Immature natural killer cell (primary cell): ENCODE results near the gene RASGRF2. TPM values are rescaled to one million over a fixed set of nuclear protein-coding genes. Genes with fewer than 3 reads are reported as not detected.
A peak's percentile ranks its signal among the peaks of the same experiment; 100 is the strongest.

ENCODE experiments used
- DNase-seq, 3 donors: peaks; one replicate each; pipeline ENCODE4 v3.0.0; 2022; ENCODE audit warnings: mixed read lengths in 1 of 3
- H3K27ac Mint-ChIP-seq, 6 donors: one replicate each; pipeline ENCODE4 v1.8.0; 2020; ENCODE audit warnings: mixed read lengths in 6 of 6, mild to moderate bottlenecking in 5 of 6, inconsistent platforms in 4 of 6, moderate library complexity in 3 of 6
- H3K27me3 Mint-ChIP-seq, 3 donors: one replicate each; pipeline ENCODE4 v1.8.0; 2020 to 2021; ENCODE audit warnings: low read depth in 3 of 3, mild to moderate bottlenecking in 3 of 3, mixed read lengths in 3 of 3, moderate library complexity in 3 of 3, inconsistent platforms in 1 of 3
- H3K36me3 Mint-ChIP-seq, 3 donors: one replicate each; pipeline ENCODE4 v1.8.0; 2020; ENCODE audit warnings: mixed read lengths in 3 of 3, inconsistent platforms in 2 of 3, mild to moderate bottlenecking in 2 of 3
- H3K4me1 Mint-ChIP-seq, 2 donors: one replicate each; pipeline ENCODE4 v1.8.0; 2020; ENCODE audit warnings: inconsistent platforms in 2 of 2, mild to moderate bottlenecking in 2 of 2, mixed read lengths in 2 of 2, moderate library complexity in 1 of 2
- H3K4me3 Mint-ChIP-seq, 5 donors: one replicate each; pipeline ENCODE4 v1.8.0; 2020; ENCODE audit warnings: mild to moderate bottlenecking in 5 of 5, mixed read lengths in 5 of 5, inconsistent platforms in 3 of 5, moderate library complexity in 3 of 5
- H3K9me3 Mint-ChIP-seq, 6 donors: one replicate each; pipeline ENCODE4 v1.8.0; 2020; ENCODE audit warnings: mild to moderate bottlenecking in 6 of 6, mixed read lengths in 6 of 6, inconsistent platforms in 4 of 6, moderate library complexity in 3 of 6
- polyA plus RNA-seq, 3 donors: library from polyadenylated mRNA; unstranded; fragments of 300-500 nt; fragmentation: Illumina TruSeq; gene quantifications; one replicate each; pipeline ENCODE4 v1.2.3, GENCODE V29; 2021

Gene RASGRF2
- polyA plus RNA-seq, 3 donors from 2014 or later, result 0.17 to 3.8 (median 1.5) TPM

DNA sequence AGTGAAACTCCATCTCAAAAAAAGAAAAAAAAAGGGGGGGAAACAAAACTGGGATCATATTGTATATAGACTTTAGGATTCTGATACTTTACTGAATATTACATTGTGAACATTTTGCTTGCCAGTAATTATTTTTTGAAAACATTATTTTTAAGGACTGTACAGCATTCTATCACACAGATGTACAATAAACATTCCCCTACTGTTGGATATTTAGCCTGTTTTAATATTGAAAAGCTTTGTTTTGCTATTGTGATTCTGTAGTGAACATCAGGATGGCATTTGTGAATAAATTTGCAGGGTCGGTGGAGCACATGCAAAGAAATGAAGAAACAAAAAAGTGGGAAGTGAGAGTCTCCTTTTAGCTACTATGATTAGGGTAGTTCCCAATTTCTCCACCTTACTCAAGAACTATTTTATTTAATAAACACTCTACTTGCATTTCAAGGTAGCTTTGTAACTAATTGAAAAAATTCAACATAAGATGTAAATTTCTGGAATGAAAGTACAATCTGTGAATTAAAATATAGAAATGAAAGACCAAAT is 18.7 kb downstream of the RASGRF2 start:
- no peak overlapping the region for H3K4me3 Mint-ChIP-seq

GRCh38 chr5:80982093-80982492 is 21.9 kb downstream of the RASGRF2 start:
- Mint-ChIP-seq H3K27me3 (peaks cover 0 to under 1% (median 0%) of the 10 kb centered on the region in 3 donors), H3K27ac (no peak overlapping the region), H3K9me3 (no peaks in the 10 kb centered on the region), H3K4me1 (peaks cover 7 to 16% of the 10 kb centered on the region in 2 donors), H3K4me3 (no peak overlapping the region), H3K36me3 (no peaks in the 10 kb centered on the region)
- DNase-seq, result no peak

More for the DNA sequence above, 18.7 kb downstream of the RASGRF2 start:
- H3K36me3 Mint-ChIP-seq, result no peaks in the 10 kb centered on the region
- DNase-seq, result no peak
- H3K9me3 Mint-ChIP-seq, result no peaks in the 10 kb centered on the region
- no peaks in the 10 kb centered on the region for H3K4me1 Mint-ChIP-seq
- H3K27me3 Mint-ChIP-seq, result peaks cover 0 to 3% (median 2%) of the 10 kb centered on the region in 3 donors
- peak overlapping the region in 1 of 6 donors; percentile 51 for H3K27ac Mint-ChIP-seq

- Mint-ChIP-seq H3K36me3 (no peaks in the 10 kb centered on the region), H3K4me3 (peak overlapping the region in 1 of 5 donors; percentile 12), H3K27me3 (no peaks in the 10 kb centered on the region), H3K4me1 (peaks cover 11 to 16% of the 10 kb centered on the region in 2 donors), H3K9me3 (no peaks in the 10 kb centered on the region), H3K27ac (peak overlapping the region in 2 of 6 donors; percentile 2 to 42)
- DNase-seq, result no peak
Measured at GRCh38 chr5:80985600-80986228, 25.6 kb downstream of the RASGRF2 start.

- H3K4me1 Mint-ChIP-seq, result peaks cover 11 to 16% of the 10 kb centered on the region in 2 donors
- H3K36me3 Mint-ChIP-seq, result no peaks in the 10 kb centered on the region
- no peak for DNase-seq
- H3K27ac Mint-ChIP-seq, result no peak overlapping the region
- H3K27me3 Mint-ChIP-seq, result no peaks in the 10 kb centered on the region
- no peaks in the 10 kb centered on the region for H3K9me3 Mint-ChIP-seq
- H3K4me3 Mint-ChIP-seq, result no peak overlapping the region
Measured at GRCh38 chr5:80986382-80986781, 26.2 kb downstream of the RASGRF2 start.

DNA sequence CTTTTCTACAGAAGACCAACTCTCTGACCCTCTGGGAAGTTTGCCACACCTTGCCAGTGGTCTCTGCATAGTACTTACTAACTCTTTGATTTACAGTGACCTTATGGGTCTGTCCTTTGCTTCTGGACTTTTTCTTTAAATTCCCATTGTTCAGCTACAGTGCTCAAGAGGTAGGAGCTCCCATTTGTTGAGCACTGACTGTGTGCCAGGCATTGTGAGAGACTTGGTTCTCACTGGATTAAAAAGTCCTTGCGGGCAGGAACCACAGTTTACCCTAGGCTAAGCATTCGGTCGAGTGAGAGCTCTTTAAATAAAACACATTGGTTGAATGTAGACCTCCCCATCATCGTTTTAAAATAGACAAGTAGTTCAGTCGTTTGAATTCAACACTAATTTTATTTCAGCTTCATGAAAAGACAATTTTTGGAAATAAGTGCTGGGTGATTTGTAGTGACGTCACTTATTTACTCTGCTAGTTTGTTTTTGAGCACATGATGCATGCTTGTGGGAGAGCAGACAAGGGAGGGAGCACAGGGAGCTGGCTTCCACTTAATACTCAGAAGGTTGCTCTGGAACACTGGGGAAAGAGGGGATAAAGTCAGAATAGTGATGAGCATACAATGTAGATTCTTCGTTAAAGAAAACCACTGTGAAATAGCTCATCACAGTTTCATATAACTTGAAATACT is 27.1 kb downstream of the RASGRF2 start:
- H3K9me3 Mint-ChIP-seq, result no peaks in the 10 kb centered on the region
- DNase-seq, result no peak
- H3K4me3 Mint-ChIP-seq, result no peak overlapping the region
- no peaks in the 10 kb centered on the region for H3K36me3 Mint-ChIP-seq
- H3K27ac Mint-ChIP-seq, result no peak overlapping the region
- H3K27me3 Mint-ChIP-seq, result no peaks in the 10 kb centered on the region
- H3K4me1 Mint-ChIP-seq, result peaks cover 11 to 16% of the 10 kb centered on the region in 2 donors

DNA sequence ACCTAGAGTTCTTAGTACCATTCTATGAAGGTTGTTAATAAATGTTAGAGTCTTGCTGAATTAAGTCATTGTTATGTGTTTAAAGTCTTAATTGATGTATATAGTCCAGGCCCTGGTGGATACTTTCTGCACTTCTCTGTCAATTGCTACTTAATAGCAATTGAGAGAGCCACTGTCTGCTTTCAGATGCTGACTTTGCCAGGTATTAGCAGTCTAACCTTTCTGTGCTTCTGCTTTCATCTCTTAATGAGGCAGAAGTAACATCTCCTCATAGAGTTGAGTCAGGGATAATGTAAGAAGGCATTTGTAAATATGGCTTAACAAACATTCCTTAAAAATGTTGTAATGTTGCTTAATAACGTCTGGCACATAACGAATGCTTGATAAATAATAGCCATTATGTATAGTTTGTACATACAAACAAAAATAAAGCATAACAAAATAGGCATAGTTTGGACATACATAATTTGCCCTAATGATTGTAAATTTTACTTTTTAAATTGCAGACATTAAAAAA is 28.3 kb downstream of the RASGRF2 start:
- H3K9me3 Mint-ChIP-seq, result no peaks in the 10 kb centered on the region
- H3K36me3 Mint-ChIP-seq, result no peaks in the 10 kb centered on the region
- peaks cover 11 to 16% of the 10 kb centered on the region in 2 donors for H3K4me1 Mint-ChIP-seq
- H3K27ac Mint-ChIP-seq, result no peak overlapping the region
- DNase-seq, result no peak
- H3K27me3 Mint-ChIP-seq, result no peaks in the 10 kb centered on the region
- H3K4me3 Mint-ChIP-seq, result no peak overlapping the region

- H3K4me3 Mint-ChIP-seq, result no peak overlapping the region
- no peak overlapping the region for H3K27ac Mint-ChIP-seq
- no peaks in the 10 kb centered on the region for H3K9me3 Mint-ChIP-seq
- no peaks in the 10 kb centered on the region for H3K36me3 Mint-ChIP-seq
- H3K27me3 Mint-ChIP-seq, result no peaks in the 10 kb centered on the region
- H3K4me1 Mint-ChIP-seq, result peaks cover 11 to 16% of the 10 kb centered on the region in 2 donors
- no peak for DNase-seq
Measured at GRCh38 chr5:80989883-80990282, 29.7 kb downstream of the RASGRF2 start.

- DNase-seq, result no peak
- Mint-ChIP-seq H3K4me1 (peaks cover 10 to 11% of the 10 kb centered on the region in 2 donors), H3K4me3 (no peak overlapping the region), H3K9me3 (no peaks in the 10 kb centered on the region), H3K27me3 (no peaks in the 10 kb centered on the region), H3K27ac (no peak overlapping the region), H3K36me3 (no peaks in the 10 kb centered on the region)
Measured at GRCh38 chr5:80990527-80990926, 30.4 kb downstream of the RASGRF2 start.

GRCh38 chr5:80990971-80991370 is 30.8 kb downstream of the RASGRF2 start:
- Mint-ChIP-seq H3K4me1 (peaks cover 7% of the 10 kb centered on the region in 2 donors), H3K36me3 (no peaks in the 10 kb centered on the region), H3K27ac (no peak overlapping the region), H3K27me3 (peaks cover 0 to 2% (median 0%) of the 10 kb centered on the region in 3 donors), H3K4me3 (no peak overlapping the region), H3K9me3 (no peaks in the 10 kb centered on the region)
- DNase-seq, result no peak

DNA sequence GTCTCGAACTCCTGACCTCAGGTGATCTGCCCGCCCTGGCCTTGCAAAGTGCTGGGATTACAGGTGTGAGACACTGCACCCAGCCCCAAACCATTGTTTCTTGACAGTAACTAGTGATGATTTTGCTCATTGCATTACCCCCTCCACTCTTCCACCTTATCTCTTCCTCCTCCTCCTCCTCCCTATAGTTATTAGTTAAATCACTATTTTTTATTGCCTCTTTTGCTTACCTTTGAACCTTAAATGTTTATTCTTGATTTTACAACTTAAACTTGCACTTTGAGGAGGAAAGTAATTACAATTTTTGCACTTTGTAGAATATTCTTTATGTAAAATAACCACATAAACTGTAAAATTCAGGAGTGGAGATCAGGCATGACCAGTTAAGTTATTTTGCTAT is 35.7 kb downstream of the RASGRF2 start:
- Mint-ChIP-seq H3K36me3 (no peaks in the 10 kb centered on the region), H3K27ac (no peak overlapping the region), H3K27me3 (peaks cover 0 to 13% (median 3%) of the 10 kb centered on the region in 3 donors), H3K9me3 (no peaks in the 10 kb centered on the region), H3K4me1 (no peaks in the 10 kb centered on the region), H3K4me3 (no peak overlapping the region)
- DNase-seq, result no peak

DNA sequence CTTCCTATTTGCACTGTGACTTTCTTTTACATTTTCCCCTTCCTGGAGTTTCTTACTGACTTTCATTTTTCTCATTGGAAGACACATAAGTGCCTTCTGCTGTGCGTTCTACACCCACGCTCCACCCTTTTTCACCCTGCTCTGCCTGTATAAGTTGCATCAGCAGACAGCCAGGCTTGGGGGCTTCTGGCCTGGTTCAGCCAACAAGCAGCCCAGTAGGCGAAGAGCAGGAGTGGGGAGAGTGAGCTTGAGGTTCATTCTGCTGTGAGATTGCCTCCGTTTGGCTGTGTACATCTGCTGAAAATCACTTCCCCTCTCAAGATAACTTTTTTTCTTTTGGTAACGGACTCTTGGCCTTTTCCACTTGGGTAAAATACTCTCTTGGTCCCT is 38.4 kb downstream of the RASGRF2 start:
- Mint-ChIP-seq H3K27me3 (peaks cover 0 to 13% (median 3%) of the 10 kb centered on the region in 3 donors), H3K9me3 (no peaks in the 10 kb centered on the region), H3K4me3 (no peak overlapping the region), H3K36me3 (no peaks in the 10 kb centered on the region), H3K4me1 (peaks cover 7 to 19% of the 10 kb centered on the region in 2 donors), H3K27ac (no peak overlapping the region)
- DNase-seq, result no peak

DNA sequence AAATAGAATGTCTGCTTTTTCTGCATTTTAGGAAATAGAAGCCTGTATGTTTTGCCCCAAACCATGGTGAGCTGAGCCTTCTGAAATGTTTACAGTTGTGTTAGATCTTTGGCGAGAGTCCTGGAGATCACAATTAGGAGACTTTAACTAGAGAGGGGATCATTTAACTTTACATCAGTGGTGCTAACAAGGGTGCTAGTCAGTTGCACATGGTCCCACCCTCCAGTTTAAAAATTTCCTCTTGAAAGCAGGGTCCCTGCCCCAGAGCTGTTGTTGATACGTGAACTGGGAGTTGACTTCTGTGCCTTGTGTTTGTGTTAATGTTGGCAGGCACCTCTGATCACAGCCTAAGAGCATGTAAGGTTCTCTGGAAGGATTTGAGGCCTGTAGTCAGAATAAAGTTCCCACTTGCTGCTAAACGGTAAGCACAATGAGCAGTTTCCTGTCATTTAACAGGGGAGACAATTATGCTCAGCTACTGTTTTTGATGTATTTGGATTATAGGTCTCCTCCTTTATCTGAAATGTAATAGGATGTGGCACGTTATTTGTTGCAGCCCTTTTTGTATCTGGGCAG is 43.7 kb downstream of the RASGRF2 start:
- H3K9me3 Mint-ChIP-seq, result no peaks in the 10 kb centered on the region
- H3K27ac Mint-ChIP-seq, result no peak overlapping the region
- H3K4me3 Mint-ChIP-seq, result no peak overlapping the region
- no peak for DNase-seq
- no peaks in the 10 kb centered on the region for H3K36me3 Mint-ChIP-seq
- peaks cover 0 to 9% (median 3%) of the 10 kb centered on the region in 3 donors for H3K27me3 Mint-ChIP-seq
- H3K4me1 Mint-ChIP-seq, result peaks cover 47 to 60% of the 10 kb centered on the region in 2 donors

DNA sequence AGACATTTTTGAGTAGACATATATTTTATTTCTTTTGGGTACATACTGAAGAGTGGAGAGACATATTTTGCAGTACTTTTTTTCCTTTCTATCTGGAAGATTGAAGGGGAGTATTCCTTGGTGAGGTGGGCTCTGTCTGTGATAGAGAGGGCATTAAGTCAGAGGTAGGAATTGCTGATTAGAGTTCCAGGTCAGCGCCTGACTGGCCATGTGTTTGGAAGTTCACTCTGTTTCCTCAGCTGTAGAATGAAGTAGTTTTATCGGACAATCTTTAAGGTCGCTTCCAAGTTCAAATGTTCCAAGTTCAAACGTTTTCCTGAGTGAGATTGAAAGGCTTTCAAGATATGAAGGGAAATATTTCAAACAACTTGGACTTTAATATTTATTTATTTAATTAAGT is 45.5 kb downstream of the RASGRF2 start:
- H3K27me3 Mint-ChIP-seq, result peaks cover 0 to 1% (median 0%) of the 10 kb centered on the region in 3 donors
- DNase-seq, result no peak
- H3K4me3 Mint-ChIP-seq, result peak overlapping the region in 3 of 5 donors; percentile 9 to 28 (median 9)
- H3K27ac Mint-ChIP-seq, result peak overlapping the region in 1 of 6 donors; percentile 8
- no peaks in the 10 kb centered on the region for H3K36me3 Mint-ChIP-seq
- peaks cover 49 to 64% of the 10 kb centered on the region in 2 donors for H3K4me1 Mint-ChIP-seq
- no peaks in the 10 kb centered on the region for H3K9me3 Mint-ChIP-seq

DNA sequence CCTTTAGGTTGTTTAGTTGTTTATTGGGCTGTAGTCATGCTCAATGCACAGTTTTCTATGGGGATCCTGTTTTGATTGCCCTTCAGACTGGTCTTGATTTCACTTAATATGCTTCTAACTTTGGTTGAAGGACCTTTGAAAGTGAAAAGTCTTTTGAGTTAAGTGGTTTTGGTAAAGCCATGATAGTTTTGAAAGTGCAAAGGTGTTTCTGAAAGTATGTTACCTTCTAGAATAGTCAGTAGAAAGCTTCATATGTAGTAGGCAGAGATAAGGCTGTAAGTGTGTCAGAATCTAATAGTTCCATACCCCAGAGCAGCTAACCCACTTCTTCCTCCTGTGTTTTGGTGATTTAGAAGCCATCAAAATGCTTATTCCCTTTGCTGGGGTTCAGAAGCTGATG is 46.1 kb downstream of the RASGRF2 start:
- no peaks in the 10 kb centered on the region for H3K9me3 Mint-ChIP-seq
- H3K27ac Mint-ChIP-seq, result peak overlapping the region in 4 of 6 donors; percentile 1 to 63 (median 54)
- H3K36me3 Mint-ChIP-seq, result no peaks in the 10 kb centered on the region
- peaks cover 49 to 61% of the 10 kb centered on the region in 2 donors for H3K4me1 Mint-ChIP-seq
- no peaks in the 10 kb centered on the region for H3K27me3 Mint-ChIP-seq
- no peak for DNase-seq
- peak overlapping the region; percentile 30 to 82 (median 73) for H3K4me3 Mint-ChIP-seq
